GM19372 (cell line): ENCODE results near the gene ERC1.
"Not testable (repeated sequence)": the region's sequence is repeated elsewhere in the genome, so short reads cannot be mapped to it uniquely, and the experiment has no call there.

Experiments
- ATAC-seq: cut with Tn5 transposase; IDR thresholded peaks from one replicate; pipeline ENCODE4 v1.9.1; 2021; ENCODE audit warnings: mild to moderate bottlenecking, low read depth, moderate library complexity; ENCODE audit not compliant: unreplicated experiment

ERC1 gene

GRCh38 chr12:1019283-1019682 is 28.3 kb downstream of the ERC1 start:
- no peak for ATAC-seq

GRCh38 chr12:1020389-1020788 is 29.4 kb downstream of the ERC1 start:
- ATAC-seq: no peak

GRCh38 chr12:1022032-1022970 is 31.3 kb downstream of the ERC1 start:
- ATAC-seq: no peak

- no peak for ATAC-seq
Observed at GRCh38 chr12:1030779-1031178, 39.8 kb downstream of the ERC1 start.

GRCh38 chr12:1034243-1034642 is 43.2 kb downstream of the ERC1 start:
- no peak for ATAC-seq

- ATAC-seq: no peak
Observed at GRCh38 chr12:1034751-1035457, 43.9 kb downstream of the ERC1 start.

- no peak for ATAC-seq
Observed at GRCh38 chr12:1041478-1041877, 50.5 kb downstream of the ERC1 start.

- ATAC-seq: no peak
Observed at GRCh38 chr12:1044199-1044598, 53.2 kb downstream of the ERC1 start.

GRCh38 chr12:1044696-1045095 is 53.7 kb downstream of the ERC1 start:
- ATAC-seq: no peak

- ATAC-seq: no peak
Observed at GRCh38 chr12:1046727-1047126, 55.7 kb downstream of the ERC1 start.

GRCh38 chr12:1047898-1048660 is 57.1 kb downstream of the ERC1 start:
- ATAC-seq: no peak

GRCh38 chr12:1050059-1050707 is 59.2 kb downstream of the ERC1 start:
- no peak for ATAC-seq

GRCh38 chr12:1051672-1052071 is 60.6 kb downstream of the ERC1 start:
- not testable (repeated sequence) for ATAC-seq

- ATAC-seq: no peak
Observed at GRCh38 chr12:1053690-1054089, 62.7 kb downstream of the ERC1 start.

GRCh38 chr12:1054117-1054870 is 63.3 kb downstream of the ERC1 start:
- ATAC-seq: no peak

- ATAC-seq: no peak
Observed at GRCh38 chr12:1056390-1056789, 65.4 kb downstream of the ERC1 start.

GRCh38 chr12:1058423-1058822 is 67.4 kb downstream of the ERC1 start:
- no peak for ATAC-seq

GRCh38 chr12:1059162-1059561 is 68.1 kb downstream of the ERC1 start:
- no peak for ATAC-seq

GRCh38 chr12:1063852-1064251 is 72.8 kb downstream of the ERC1 start:
- ATAC-seq: no peak

GRCh38 chr12:1064317-1064716 is 73.3 kb downstream of the ERC1 start:
- no peak for ATAC-seq
